ENCODE measurements around the gene SH3BGRL3.
"Not testable (repeated sequence)": the region's sequence is repeated elsewhere in the genome, so short reads cannot be mapped to it uniquely, and the experiment has no call there.

The SH3BGRL3 gene

GRCh38 chr1:26290882-26291261 lies 11.0 kb downstream of the SH3BGRL3 start:
- DNase-seq (ENCODE audit: low read depth in 2 of 2), result no peak

- DNase-seq (ENCODE audit: low read depth in 2 of 2), result no peak
These were observed 11.5 kb downstream of the SH3BGRL3 start for GRCh38 chr1:26291433-26291832.

GRCh38 chr1:26291939-26292338 lies 12.1 kb downstream of the SH3BGRL3 start:
- no peak for DNase-seq (ENCODE audit: low read depth in 2 of 2)

GRCh38 chr1:26292735-26293134 lies 12.8 kb downstream of the SH3BGRL3 start:
- DNase-seq (ENCODE audit: low read depth in 2 of 2), result not testable (repeated sequence)

- no peak for DNase-seq (ENCODE audit: low read depth in 2 of 2)
These were observed 14.1 kb downstream of the SH3BGRL3 start for GRCh38 chr1:26293911-26294463.

- DNase-seq (ENCODE audit: low read depth in 2 of 2), result no peak
These were observed 15.6 kb downstream of the SH3BGRL3 start for GRCh38 chr1:26295194-26296138.

- no peak for DNase-seq (ENCODE audit: low read depth in 2 of 2)
These were observed 16.6 kb downstream of the SH3BGRL3 start for GRCh38 chr1:26296340-26297056.

- DNase-seq (ENCODE audit: low read depth in 2 of 2), result no peak
These were observed 17.3 kb downstream of the SH3BGRL3 start for GRCh38 chr1:26297057-26297790.

- DNase-seq (ENCODE audit: low read depth in 2 of 2), result no peak
These were observed 17.9 kb downstream of the SH3BGRL3 start for GRCh38 chr1:26297791-26298124.

GRCh38 chr1:26300578-26301275 lies 20.8 kb downstream of the SH3BGRL3 start:
- DNase-seq (ENCODE audit: low read depth in 2 of 2), result no peak

GRCh38 chr1:26302733-26303405 lies 23.0 kb downstream of the SH3BGRL3 start:
- DNase-seq (ENCODE audit: low read depth in 2 of 2), result no peak

- no peak for DNase-seq (ENCODE audit: low read depth in 2 of 2)
These were observed 25.9 kb downstream of the SH3BGRL3 start for GRCh38 chr1:26305667-26306289.

- DNase-seq (ENCODE audit: low read depth in 2 of 2), result peak; percentile 76 to 77
These were observed 26.7 kb downstream of the SH3BGRL3 start, which contains the start of gene UBXN11 for GRCh38 chr1:26306290-26307229. Gene UBXN11, minus strand, starts transcription at chr1:26306636. Its CDS starts 3,753 bp downstream, at chr1:26302883.

GRCh38 chr1:26307363-26307781 lies 27.5 kb downstream of the SH3BGRL3 start:
- DNase-seq (ENCODE audit: low read depth in 2 of 2), result no peak

- not testable (repeated sequence) for DNase-seq (ENCODE audit: low read depth in 2 of 2)
These were observed 28.3 kb downstream of the SH3BGRL3 start for GRCh38 chr1:26307966-26308899.

- no peak for DNase-seq (ENCODE audit: low read depth in 2 of 2)
These were observed 34.6 kb downstream of the SH3BGRL3 start for GRCh38 chr1:26314501-26314900.

GRCh38 chr1:26315874-26316850 lies 36.3 kb downstream of the SH3BGRL3 start:
- DNase-seq (ENCODE audit: low read depth in 2 of 2), result no peak
